Keratinocyte (primary cell): ENCODE results near the gene ERBB4. TPM values are rescaled to one million over a fixed set of nuclear protein-coding genes. Genes with fewer than 3 reads are reported as not detected.

Source experiments
- DNase-seq: peaks from one replicate; pipeline ENCODE4 v3.0.0-alpha.2; 2011; ENCODE audit warnings: low read depth, missing footprints, low spot score
- FAIRE-seq: peaks from 2 replicates; lab custom pipeline; 2011; peaks lifted over from hg19 to GRCh38; lab: Jason Lieb, UNC
- H2AFZ ChIP-seq: 2 replicates; pipeline ENCODE4 v1.6.0; 2012; ENCODE audit warnings: low read length, control low read depth, inconsistent platforms; ENCODE audit not compliant: control insufficient read depth
- H3K27ac ChIP-seq: 2 replicates; pipeline ENCODE4 v1.5.1; 2011; ENCODE audit warnings: low read length; ENCODE audit not compliant: control insufficient read depth, insufficient read depth
- H3K27me3 ChIP-seq: 3 replicates; pipeline ENCODE4 v1.6.0; 2011; ENCODE audit warnings: low read length; ENCODE audit not compliant: control insufficient read depth, insufficient read depth; ENCODE audit errors: extremely low read depth
- H3K36me3 ChIP-seq, 2 experiments: 2 replicates in 1 of 2; 3 replicates in 1 of 2; pipeline ENCODE4 v1.5.1; 2011; ENCODE audit warnings: low read length in 2 of 2, mild to moderate bottlenecking in 1 of 2; ENCODE audit not compliant: control insufficient read depth in 2 of 2, insufficient read depth in 2 of 2; ENCODE audit errors: extremely low read depth in 1 of 2
- H3K4me1 ChIP-seq: 3 replicates; pipeline ENCODE4 v1.5.1; 2011; ENCODE audit warnings: low read length; ENCODE audit not compliant: control insufficient read depth, insufficient read depth; ENCODE audit errors: extremely low read depth
- H3K4me2 ChIP-seq: 3 replicates; pipeline ENCODE4 v1.6.0; 2011; ENCODE audit warnings: low read depth, low read length; ENCODE audit not compliant: control insufficient read depth, insufficient read depth; ENCODE audit errors: extremely low read depth
- H3K4me3 ChIP-seq, 3 experiments: fragments of 200-600 bp in 1 of 3; sonication (generic) in 1 of 3; 2 replicates in 2 of 3; 3 replicates in 1 of 3; pipeline ENCODE4 v1.5.1; 2011 to 2016; ENCODE audit warnings: low read length in 3 of 3, mild to moderate bottlenecking in 3 of 3, control low read depth in 2 of 3, inconsistent platforms in 1 of 3, low read depth in 1 of 3, mixed read lengths in 1 of 3, mixed run types in 1 of 3, moderate library complexity in 1 of 3; ENCODE audit not compliant: control insufficient read depth in 2 of 3, insufficient read depth in 2 of 3; ENCODE audit errors: extremely low read depth in 1 of 3
- H3K79me2 ChIP-seq: 2 replicates; pipeline ENCODE4 v1.6.0; 2012; ENCODE audit warnings: low read length; ENCODE audit not compliant: control insufficient read depth, insufficient read depth
- H3K9ac ChIP-seq: 3 replicates; pipeline ENCODE4 v1.6.0; 2011; ENCODE audit warnings: low read length; ENCODE audit not compliant: control insufficient read depth, insufficient read depth; ENCODE audit errors: extremely low read depth
- H3K9me1 ChIP-seq: 3 replicates; pipeline ENCODE4 v1.6.0; 2011; ENCODE audit warnings: low read length; ENCODE audit not compliant: control insufficient read depth, insufficient read depth; ENCODE audit errors: extremely low read depth
- H3K9me3 ChIP-seq: 2 replicates; pipeline ENCODE4 v1.5.1; 2012; ENCODE audit warnings: low read depth, low read length; ENCODE audit not compliant: control insufficient read depth
- H4K20me1 ChIP-seq: 3 replicates; pipeline ENCODE4 v1.6.0; 2011; ENCODE audit warnings: low read length; ENCODE audit not compliant: control insufficient read depth, insufficient read depth; ENCODE audit errors: extremely low read depth
- CTCF ChIP-seq, 3 experiments: IDR thresholded peaks in 1 of 3; conservative IDR thresholded peaks in 1 of 3; optimal IDR thresholded peaks in 1 of 3; 2 replicates in 2 of 3; 3 replicates in 1 of 3; pipeline versions ENCODE3 to v1.5.1; 2011; ENCODE audit warnings: low read length in 3 of 3, mild to moderate bottlenecking in 3 of 3, moderate library complexity in 2 of 3, control low read depth in 1 of 3, inconsistent platforms in 1 of 3; ENCODE audit not compliant: insufficient read depth in 2 of 3; ENCODE audit errors: extremely low read depth in 1 of 3
- EZH2 ChIP-seq: IDR thresholded peaks from one replicate; pipeline ENCODE4 v1.6.1; 2012; ENCODE audit warnings: inconsistent platforms, mild to moderate bottlenecking, low read length, moderate library complexity
- dilution Hi-C: fragments of 300-500 bp; cut with MboI; formaldehyde crosslinking; loops from one replicate; pipeline ENCODE4 v1.7.0; 2020; ENCODE audit warnings: low sequenced_read_pairs; ENCODE audit not compliant: extremely low pct_ligation_motif_present
- polyA plus RNA-seq, 5 experiments: library from polyadenylated mRNA; depleted of rRNA in 3 of 5; stranded (reverse) in 3 of 5; stranded (forward) in 1 of 5; unstranded in 1 of 5; fragments of >200 nt; gene quantifications; 1 replicate in 1 of 5; 2 replicates in 3 of 5; 3 replicates in 1 of 5; pipeline versions ENCODE4 v1.2.1 to v1.2.3, GENCODE V29; 2011 to 2012; ENCODE audit warnings: missing spikeins in 2 of 5, low read depth in 1 of 5, low replicate concordance in 1 of 5

ERBB4 gene
- polyA plus RNA-seq, 1 donor (not counting 4 experiments of a cell fraction or from before 2014, with no cell fraction given) = 0.01 TPM

GRCh38 chr2:212546669-212547068, 8.1 kb upstream of the ERBB4 start:
- dilution Hi-C loops = no loop called here
- H3K36me3 ChIP-seq = no peaks in the 10 kb centered on the region
- no peaks in the 10 kb centered on the region for H4K20me1 ChIP-seq
- no peaks in the 10 kb centered on the region for H3K9me1 ChIP-seq
- no peak overlapping the region for H3K4me2 ChIP-seq
- no peaks in the 10 kb centered on the region for H3K79me2 ChIP-seq
- DNase-seq (no peak), FAIRE-seq (no peak)
- no peaks in the 10 kb centered on the region for H3K27me3 ChIP-seq
- H3K4me3 ChIP-seq = no peak overlapping the region
- H2AFZ ChIP-seq = no peak overlapping the region
- TF ChIP-seq CTCF (optimal IDR thresholded peaks at IDR 0.05 in 1 of 3, IDR thresholded peaks at IDR 0.05 in 1 of 3, conservative IDR thresholded peaks at IDR 0.05 in 1 of 3; ENCODE audit: extremely low read depth in 1 of 3, insufficient read depth in 2 of 3, low read length in 3 of 3) (no peak), EZH2 (no peak)
- H3K9me3 ChIP-seq = no peaks in the 10 kb centered on the region
- H3K27ac ChIP-seq = no peak overlapping the region
- H3K9ac ChIP-seq = no peak overlapping the region
- no peaks in the 10 kb centered on the region for H3K4me1 ChIP-seq

- Histone ChIP-seq H4K20me1 (no peaks in the 10 kb centered on the region), H3K4me3 (no peak overlapping the region), H3K36me3 (no peaks in the 10 kb centered on the region), H3K9me1 (no peaks in the 10 kb centered on the region), H2AFZ (no peak overlapping the region), H3K4me1 (peaks cover 27% of the 10 kb centered on the region), H3K4me2 (no peak overlapping the region), H3K27ac (no peak overlapping the region), H3K9ac (no peak overlapping the region), H3K27me3 (peaks cover 43% of the 10 kb centered on the region), H3K79me2 (no peaks in the 10 kb centered on the region), H3K9me3 (no peaks in the 10 kb centered on the region)
- TF ChIP-seq CTCF (optimal IDR thresholded peaks at IDR 0.05 in 1 of 3, IDR thresholded peaks at IDR 0.05 in 1 of 3, conservative IDR thresholded peaks at IDR 0.05 in 1 of 3; ENCODE audit: extremely low read depth in 1 of 3, insufficient read depth in 2 of 3, low read length in 3 of 3) (no peak), EZH2 (no peak)
- DNase-seq = no peak
- dilution Hi-C loops = no loop called here
- no peak for FAIRE-seq
Observed at GRCh38 chr2:212540341-212540740, 1.7 kb upstream of the ERBB4 start.
